ENCODE data around the gene PHIP.

The PHIP gene

GRCh38 chr6:79005024-79005423 lies 73.0 kb downstream of the PHIP start:
- H3K4me3 ChIP-seq (ENCODE audit: low read depth, low read length): no peak overlapping the region
- no peak for DNase-seq (ENCODE audit: low read depth)
- TF ChIP-seq, protein P1, sequence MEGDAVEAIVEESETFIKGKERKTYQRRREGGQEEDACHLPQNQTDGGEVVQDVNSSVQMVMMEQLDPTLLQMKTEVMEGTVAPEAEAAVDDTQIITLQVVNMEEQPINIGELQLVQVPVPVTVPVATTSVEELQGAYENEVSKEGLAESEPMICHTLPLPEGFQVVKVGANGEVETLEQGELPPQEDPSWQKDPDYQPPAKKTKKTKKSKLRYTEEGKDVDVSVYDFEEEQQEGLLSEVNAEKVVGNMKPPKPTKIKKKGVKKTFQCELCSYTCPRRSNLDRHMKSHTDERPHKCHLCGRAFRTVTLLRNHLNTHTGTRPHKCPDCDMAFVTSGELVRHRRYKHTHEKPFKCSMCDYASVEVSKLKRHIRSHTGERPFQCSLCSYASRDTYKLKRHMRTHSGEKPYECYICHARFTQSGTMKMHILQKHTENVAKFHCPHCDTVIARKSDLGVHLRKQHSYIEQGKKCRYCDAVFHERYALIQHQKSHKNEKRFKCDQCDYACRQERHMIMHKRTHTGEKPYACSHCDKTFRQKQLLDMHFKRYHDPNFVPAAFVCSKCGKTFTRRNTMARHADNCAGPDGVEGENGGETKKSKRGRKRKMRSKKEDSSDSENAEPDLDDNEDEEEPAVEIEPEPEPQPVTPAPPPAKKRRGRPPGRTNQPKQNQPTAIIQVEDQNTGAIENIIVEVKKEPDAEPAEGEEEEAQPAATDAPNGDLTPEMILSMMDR (IDR thresholded peaks at IDR 0.05; ENCODE audit: low read depth, low read length, missing control alignments): no peak

GRCh38 chr6:79004239-79004638 lies 73.8 kb downstream of the PHIP start:
- no peak overlapping the region for H3K4me3 ChIP-seq (ENCODE audit: low read depth, low read length)
- TF ChIP-seq, protein P1 (IDR thresholded peaks at IDR 0.05; ENCODE audit: low read depth, low read length, missing control alignments): no peak
- no peak for DNase-seq (ENCODE audit: low read depth)

GRCh38 chr6:79001415-79001814 lies 76.6 kb downstream of the PHIP start:
- TF ChIP-seq, protein P1 (IDR thresholded peaks at IDR 0.05; ENCODE audit: low read depth, low read length, missing control alignments): no peak
- H3K4me3 ChIP-seq (ENCODE audit: low read depth, low read length): no peak overlapping the region
- no peak for DNase-seq (ENCODE audit: low read depth)

- no peak for DNase-seq (ENCODE audit: low read depth)
- no peak overlapping the region for H3K4me3 ChIP-seq (ENCODE audit: low read depth, low read length)
- TF ChIP-seq, protein P1 (IDR thresholded peaks at IDR 0.05; ENCODE audit: low read depth, low read length, missing control alignments): no peak
Measured at GRCh38 chr6:78999737-79000136, 78.3 kb downstream of the PHIP start.

DNA sequence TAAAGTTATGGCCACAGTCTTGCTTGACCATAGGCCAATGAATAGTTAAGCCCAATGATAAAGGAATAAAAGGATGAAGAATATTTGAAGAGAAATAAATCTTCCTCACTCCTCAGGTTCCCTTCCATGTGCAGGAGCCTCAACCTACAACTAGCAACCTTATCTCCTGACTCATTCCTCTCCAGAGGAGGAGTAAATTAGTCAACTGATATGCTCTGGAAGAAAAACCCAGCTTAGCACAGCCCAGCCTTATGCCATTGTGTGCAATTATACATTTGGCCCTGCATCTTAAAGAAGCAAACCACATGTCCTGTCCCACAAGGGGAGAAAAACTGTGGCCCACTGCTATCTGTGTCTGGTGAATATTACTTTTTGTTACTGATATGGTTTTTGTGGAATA lies 82.1 kb downstream of the PHIP start:
- no peak for DNase-seq (ENCODE audit: low read depth)
- TF ChIP-seq, protein P1 (IDR thresholded peaks at IDR 0.05; ENCODE audit: low read depth, low read length, missing control alignments): no peak

GRCh38 chr6:78995346-78995745 lies 82.7 kb downstream of the PHIP start:
- DNase-seq (ENCODE audit: low read depth): no peak
- TF ChIP-seq, protein P1 (IDR thresholded peaks at IDR 0.05; ENCODE audit: low read depth, low read length, missing control alignments): no peak
- H3K4me3 ChIP-seq (ENCODE audit: low read depth, low read length): no peak overlapping the region

More for the DNA sequence above, 82.1 kb downstream of the PHIP start:
- no peak overlapping the region for H3K4me3 ChIP-seq (ENCODE audit: low read depth, low read length)

GRCh38 chr6:78993955-78994354 lies 84.1 kb downstream of the PHIP start:
- H3K4me3 ChIP-seq (ENCODE audit: low read depth, low read length): no peak overlapping the region
- DNase-seq (ENCODE audit: low read depth): no peak
- TF ChIP-seq, protein P1 (IDR thresholded peaks at IDR 0.05; ENCODE audit: low read depth, low read length, missing control alignments): no peak
